HTR-8/SVneo (cell line): ENCODE results near the gene KCNB1.

Experiments used
- DNase-seq: peaks from one replicate; pipeline ENCODE4 v3.0.0; 2011; ENCODE audit warnings: low spot score, mixed read lengths; ENCODE audit not compliant: insufficient read length
- FAIRE-seq: peaks from 2 replicates; lab custom pipeline; 2011; peaks lifted over from hg19 to GRCh38; lab: Jason Lieb, UNC

Gene KCNB1

DNA sequence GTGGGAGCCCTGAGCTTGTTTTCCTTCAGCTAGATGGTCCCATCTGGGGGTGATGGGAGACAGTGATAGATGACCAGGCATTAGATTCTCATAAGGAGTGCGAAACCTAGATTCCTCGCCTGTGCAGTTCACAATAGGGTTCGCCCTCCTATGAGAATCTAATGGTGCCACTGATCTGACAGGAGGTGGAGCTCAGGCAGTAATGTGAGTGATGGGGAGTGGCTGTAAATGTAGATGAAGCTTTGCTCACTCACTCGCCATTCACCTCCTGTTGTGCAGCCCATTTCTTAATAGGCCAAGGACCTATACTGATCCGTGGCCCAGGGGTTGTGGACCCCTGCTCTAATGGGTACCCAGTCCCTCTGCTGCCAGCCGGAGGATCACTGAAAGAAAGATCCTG, 20.7 kb upstream of the KCNB1 start:
- DNase-seq (no peak), FAIRE-seq (no peak)

- DNase-seq (no peak), FAIRE-seq (peak; percentile 87)
These were observed 19.4 kb upstream of the KCNB1 start for GRCh38 chr20:49501917-49502316.

DNA sequence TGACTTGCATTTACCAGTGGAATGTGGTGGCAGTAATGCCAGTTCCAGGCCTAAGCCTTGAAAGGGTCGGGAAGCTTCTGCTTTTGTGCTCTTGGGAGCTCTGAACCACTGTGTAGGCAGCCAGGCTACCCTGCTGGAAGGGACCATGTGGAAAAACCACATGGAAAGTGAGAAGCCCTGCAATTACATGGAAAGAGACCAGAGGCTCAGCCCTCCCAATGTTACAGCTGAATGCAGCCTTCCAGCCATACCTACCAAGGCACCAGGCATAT, 14.9 kb upstream of the KCNB1 start:
- FAIRE-seq = peak; percentile 71

GRCh38 chr20:49496553-49497397, 14.3 kb upstream of the KCNB1 start:
- FAIRE-seq = no peak

More for the DNA sequence above, 14.9 kb upstream of the KCNB1 start:
- no peak for DNase-seq

DNA sequence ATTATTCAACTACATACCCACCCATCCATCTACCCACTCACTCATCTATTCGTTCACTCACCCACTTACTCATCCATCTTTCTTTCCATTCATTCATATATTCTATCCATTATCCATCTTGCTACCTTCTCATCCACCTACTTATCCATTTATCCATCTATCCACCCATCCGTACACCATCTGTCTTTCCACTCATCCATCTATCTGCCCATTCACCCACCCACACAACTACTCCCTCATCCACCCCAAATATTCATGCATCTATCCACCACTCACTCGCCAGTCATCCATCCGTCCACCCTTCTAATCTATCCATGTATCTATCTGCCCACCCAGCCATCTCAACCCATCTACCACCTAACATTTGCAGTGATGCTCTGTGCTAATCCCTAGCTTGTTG, 13.6 kb upstream of the KCNB1 start:
- FAIRE-seq = peak; percentile 93
- DNase-seq = no peak

More at GRCh38 chr20:49496553-49497397, 14.3 kb upstream of the KCNB1 start:
- DNase-seq = no peak

DNA sequence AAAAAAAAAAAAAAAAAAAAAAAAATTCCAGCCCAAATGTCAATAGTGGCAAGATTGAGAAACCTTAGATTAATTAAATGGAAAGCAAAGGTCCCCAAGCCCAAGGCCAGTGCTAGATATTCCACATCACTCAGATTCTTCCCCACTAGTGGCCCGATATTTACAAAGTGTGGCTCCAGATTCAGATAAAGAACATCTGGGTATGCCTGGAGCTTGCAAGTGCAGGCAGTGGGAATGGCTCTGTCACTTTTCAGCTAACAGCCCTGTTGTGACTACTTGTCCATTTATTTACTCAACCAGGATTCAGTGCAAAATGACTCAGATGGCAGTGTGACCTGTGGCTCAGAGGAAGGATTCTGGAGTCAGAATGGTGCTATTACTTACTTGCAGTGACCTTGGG, 8.2 kb upstream of the KCNB1 start:
- FAIRE-seq (no peak), DNase-seq (no peak)

- DNase-seq (no peak), FAIRE-seq (peak; percentile 75)
These were observed 7.2 kb upstream of the KCNB1 start for GRCh38 chr20:49489688-49490087.

- FAIRE-seq = peak; percentile 92
- DNase-seq = no peak
These were observed 3.6 kb upstream of the KCNB1 start for GRCh38 chr20:49486064-49486463.

DNA sequence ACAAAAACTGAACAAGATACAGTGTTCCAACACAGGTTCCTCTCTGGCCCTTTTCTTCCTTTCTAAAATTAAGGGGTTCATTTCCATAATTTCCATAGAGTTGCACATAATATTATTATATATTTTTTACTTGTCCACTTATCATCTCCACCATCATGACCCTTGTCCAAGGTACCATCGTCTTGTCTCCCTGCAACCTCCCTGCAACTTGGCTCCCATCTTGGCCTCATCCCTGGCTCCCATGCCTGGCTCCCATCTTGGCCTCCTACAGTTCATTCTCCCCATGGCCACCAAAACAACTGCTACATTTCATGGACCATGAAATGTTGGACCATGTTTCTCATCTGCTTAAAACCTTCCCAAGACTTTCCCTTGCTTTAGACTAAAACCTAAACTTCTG, 3.1 kb upstream of the KCNB1 start:
- no peak for FAIRE-seq

GRCh38 chr20:49484180-49485140, 2.0 kb upstream of the KCNB1 start:
- DNase-seq = peak; percentile 91
- FAIRE-seq = peak; percentile 96

More for the DNA sequence above, 3.1 kb upstream of the KCNB1 start:
- DNase-seq = no peak

DNA sequence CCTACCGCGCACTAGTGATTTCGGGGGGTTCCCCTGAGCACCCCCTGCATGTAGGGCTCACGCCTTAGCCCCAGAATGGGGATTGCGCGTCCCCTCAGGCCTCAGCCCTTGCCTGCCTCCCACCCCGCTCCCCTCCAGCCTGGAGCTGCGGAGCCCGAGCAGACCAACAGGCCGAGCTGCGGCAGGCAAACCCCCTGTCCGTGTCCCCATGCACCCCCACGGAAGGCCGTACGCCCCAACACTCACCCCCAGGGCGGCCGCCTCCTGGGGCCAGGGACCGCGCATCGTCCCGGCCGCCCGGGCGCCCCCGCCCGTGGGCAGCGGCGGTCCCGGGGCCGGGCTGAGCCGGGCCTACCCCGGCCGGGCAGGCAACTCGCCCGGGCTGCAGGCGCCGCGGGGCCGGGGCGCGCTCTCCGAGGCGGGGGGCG, 1.2 kb upstream of the KCNB1 start:
- no peak for DNase-seq
- FAIRE-seq = no peak

- DNase-seq = no peak
- peak; percentile 62 for FAIRE-seq
These were observed 689 bp upstream of the KCNB1 start for GRCh38 chr20:49483018-49483695.

GRCh38 chr20:49482173-49482572, 295 bp downstream of the KCNB1 start:
- FAIRE-seq = no peak
- DNase-seq = no peak

DNA sequence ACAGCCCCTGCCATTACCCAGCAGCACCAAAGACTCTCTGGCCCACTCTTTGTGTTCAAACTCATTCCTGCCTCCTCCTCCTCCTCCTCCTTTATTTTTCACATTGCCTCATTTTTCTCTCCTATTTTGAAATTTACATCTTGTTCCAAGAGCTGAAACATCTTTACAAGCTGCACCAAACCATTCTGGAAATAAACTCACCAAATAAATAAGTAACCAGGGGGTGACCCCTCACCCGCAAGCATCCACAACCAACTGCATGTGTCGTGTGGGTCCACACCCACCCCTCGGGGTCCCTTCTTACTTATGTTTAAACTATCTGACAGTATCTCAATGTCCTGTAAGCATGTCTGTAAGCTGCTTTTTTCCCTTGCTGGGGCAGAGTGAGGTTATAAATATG, 1.4 kb downstream of the KCNB1 start:
- DNase-seq = no peak
- FAIRE-seq = peak; percentile 44

DNA sequence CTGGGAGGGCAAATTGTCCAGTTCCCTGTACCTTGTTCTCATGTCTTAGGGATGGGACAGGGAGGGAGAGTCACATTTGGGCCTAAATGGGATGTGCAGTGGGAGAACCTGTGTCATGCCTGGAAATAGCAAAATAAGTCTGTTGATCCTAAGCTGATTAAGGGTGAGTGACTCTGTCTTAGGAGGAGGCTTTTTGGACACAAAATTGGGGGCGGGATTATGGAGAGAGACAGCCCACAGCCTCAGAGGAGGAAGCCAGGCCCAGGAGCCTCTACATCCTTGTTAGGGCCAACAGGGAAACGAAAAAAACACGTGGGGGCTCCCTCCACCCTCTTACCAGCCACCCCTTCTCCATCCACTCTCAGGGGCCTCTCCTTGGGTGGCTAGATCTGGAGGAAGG, 2.2 kb downstream of the KCNB1 start:
- DNase-seq = no peak
- peak; percentile 65 for FAIRE-seq

GRCh38 chr20:49479785-49480184, 2.7 kb downstream of the KCNB1 start:
- peak; percentile 59 for FAIRE-seq
- DNase-seq = no peak

GRCh38 chr20:49478754-49479689, 3.4 kb downstream of the KCNB1 start:
- no peak for DNase-seq
- peak; percentile 95 for FAIRE-seq

- DNase-seq (no peak), FAIRE-seq (no peak)
These were observed 4.2 kb downstream of the KCNB1 start for GRCh38 chr20:49478266-49478665.

DNA sequence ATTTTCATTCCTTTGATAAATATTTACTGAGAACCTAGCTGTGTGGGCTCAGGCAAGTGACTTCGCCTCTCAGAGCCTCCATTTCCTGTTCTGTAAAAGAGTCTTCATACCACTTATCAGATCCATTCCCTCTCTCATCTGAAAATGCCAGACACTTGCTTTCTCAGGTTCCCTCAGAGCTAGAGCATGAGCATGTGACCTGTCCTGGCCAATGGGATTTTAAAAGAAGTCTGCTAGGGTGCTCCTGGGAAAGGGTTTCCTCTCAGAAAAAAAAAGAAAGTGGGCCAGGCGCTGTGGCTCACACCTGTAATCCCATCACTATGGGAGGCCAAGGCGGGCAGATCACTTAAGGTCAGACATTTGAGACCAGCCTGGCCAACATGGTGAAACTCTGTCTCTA, 5.3 kb downstream of the KCNB1 start:
- FAIRE-seq = peak; percentile 33
- DNase-seq = no peak

DNA sequence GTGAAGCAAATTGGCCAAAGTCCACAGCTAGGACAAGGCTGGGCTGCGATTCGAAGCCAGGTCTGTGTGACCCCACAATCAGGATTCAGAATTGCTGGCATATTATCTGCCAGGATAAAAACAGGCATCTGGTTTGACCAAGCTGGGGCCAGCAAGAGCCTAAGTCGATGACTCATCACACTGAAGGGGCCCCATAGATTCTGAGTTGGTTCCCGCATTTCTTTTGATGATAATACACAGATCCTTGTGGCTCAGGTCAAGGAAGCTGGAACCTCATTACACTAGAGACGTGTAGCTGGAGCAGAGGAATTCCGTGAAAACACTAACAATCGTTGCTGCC, 6.5 kb downstream of the KCNB1 start:
- FAIRE-seq = no peak
- DNase-seq = peak; percentile 61
